CD4-positive, alpha-beta T cell treated with Interferon alpha-2 for 1 hour (primary cell): ENCODE data around the gene IGSF21.

Source experiments
- DNase-seq, 2 donors: peaks; one replicate each; pipeline ENCODE4 v3.0.0-alpha.2; 2020 to 2022

The IGSF21 gene

DNA sequence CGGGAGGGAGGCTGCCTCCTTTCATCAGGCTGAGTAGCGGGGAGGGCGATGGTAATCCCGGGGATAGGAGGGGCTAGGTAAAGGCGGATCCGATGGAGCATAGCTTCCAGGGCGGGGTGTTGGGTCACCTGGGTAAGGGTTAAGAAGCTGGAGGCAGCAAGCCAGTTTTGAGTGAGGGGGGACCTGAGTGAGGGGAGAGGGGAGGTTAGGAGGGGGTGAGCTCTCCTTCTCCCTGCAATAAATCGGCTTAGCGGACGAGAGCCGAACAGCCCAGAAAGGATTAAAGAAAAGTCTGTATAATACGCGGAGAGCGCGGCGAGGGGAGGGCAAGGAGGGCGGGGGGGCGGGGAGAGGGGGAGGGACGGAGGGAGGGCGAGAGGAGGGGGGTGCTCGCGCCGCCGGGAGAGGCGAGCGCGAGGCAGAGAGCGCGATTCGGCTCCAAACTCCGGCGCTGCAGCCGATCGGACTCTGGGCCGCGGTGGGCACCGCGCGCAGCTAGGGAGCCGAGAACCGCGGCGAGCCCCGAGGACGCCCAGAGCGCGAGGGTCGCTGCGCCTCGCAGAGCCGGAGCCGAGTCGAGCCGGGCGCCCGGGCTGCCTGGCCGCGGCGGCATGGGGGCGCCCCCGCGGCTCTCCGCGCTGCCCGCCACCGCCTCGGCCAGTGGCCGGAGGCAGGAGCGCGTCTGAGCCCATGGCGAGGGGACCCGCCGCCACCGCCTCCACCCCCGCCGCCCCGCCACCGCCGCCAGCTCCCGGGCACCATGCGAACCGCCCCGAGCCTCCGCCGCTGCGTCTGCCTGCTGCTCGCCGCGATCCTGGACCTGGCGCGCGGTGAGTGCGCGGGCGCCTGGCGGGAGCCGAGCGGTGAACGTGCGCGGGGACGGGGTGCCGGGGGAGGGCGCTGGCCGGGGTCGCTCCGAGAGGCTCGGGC lies at the start of gene IGSF21:
TSS of gene IGSF21 (plus strand) at position 430 of the 930 bp plus-strand sequence. CDS start at position 761, 331 bp downstream.
- no peak for DNase-seq

DNA sequence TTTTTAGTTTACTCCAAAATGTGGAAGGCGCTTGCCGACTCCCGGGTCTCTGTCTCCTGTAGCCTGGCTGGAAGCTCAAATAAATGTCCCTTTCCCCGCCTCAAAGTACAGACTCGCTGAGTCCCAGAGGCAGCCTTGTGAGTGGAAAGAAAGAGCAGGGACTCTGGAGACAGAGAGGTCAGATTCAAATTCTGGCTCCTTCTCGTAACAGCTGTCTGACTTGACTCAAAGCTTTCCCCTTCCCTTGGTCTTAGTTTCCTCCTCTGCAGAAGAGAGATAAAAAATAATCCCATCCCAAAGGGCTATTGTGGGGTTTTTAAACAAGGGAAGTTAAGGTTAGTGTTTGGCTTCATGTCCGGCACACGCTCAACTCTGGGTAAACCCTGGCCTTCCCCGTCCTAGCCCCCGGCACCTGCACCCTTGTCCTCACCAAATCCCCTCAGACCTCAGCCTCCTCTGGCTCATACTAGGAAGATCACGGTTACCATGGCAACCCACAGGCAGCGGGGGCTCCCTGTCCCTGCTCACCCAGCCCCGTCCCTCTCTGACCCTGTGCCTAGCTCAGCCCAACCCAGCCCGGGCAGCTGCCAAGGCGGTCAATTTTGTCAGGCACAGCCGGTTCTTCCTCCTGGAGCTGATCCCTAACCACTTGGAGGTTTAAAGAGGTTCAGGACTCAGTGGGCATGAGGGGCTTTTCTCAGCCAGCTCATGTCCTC lies 49.2 kb upstream of the IGSF21 start:
- DNase-seq: no peak

DNA sequence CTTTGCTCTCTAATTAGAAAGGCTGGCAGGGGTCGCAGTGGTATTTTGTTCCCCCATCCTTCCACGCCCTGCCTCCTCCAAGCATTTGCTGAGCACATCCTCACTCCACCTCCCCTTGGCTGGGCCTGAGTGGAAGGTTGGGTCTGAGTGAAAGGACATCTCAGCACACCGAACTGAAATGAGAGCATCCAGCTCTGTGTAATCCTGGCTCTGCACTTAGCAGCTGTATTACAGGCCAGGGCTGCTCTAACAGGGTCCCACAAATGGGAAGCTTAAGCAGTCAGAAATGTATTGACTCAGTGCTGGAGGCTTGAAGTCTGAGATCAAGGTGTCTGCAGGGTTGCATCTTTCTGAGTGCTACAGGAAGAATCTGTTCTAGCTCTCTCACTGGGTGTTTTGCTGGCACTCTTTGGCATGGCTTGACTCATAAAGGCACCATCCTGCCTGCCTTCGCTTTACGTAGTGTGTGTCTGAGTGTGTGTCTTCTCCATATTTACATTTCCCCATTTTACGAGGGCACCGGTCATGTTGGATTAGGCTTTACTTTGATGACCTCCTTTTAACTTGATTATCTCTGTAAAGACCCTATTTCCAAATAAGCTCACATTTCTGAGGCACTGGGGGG lies 48.5 kb upstream of the IGSF21 start:
- DNase-seq: no peak

- DNase-seq: no peak
Observed at GRCh38 chr1:18060366-18060765, 47.2 kb upstream of the IGSF21 start.

GRCh38 chr1:18062185-18062584 lies 45.4 kb upstream of the IGSF21 start:
- no peak for DNase-seq

DNA sequence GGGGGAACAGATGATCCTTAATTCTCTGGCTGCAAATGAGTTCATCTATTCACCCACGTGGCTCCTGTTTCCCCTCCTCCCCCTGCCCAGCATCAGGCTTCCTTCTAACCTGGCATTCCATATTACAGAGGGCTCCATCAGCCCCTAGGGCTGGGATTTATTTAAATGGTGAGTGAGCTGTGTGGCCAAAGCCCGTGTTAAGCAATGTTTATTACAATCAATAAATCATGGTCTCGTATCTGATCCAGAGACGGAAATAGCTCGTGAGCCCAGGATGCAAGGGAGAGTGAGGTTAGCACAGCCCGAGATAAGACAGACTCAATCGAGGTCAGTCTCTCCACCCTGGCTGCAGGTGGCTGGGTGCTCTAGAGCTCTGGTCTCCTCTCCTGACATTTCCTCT lies 43.1 kb upstream of the IGSF21 start:
- no peak for DNase-seq

DNA sequence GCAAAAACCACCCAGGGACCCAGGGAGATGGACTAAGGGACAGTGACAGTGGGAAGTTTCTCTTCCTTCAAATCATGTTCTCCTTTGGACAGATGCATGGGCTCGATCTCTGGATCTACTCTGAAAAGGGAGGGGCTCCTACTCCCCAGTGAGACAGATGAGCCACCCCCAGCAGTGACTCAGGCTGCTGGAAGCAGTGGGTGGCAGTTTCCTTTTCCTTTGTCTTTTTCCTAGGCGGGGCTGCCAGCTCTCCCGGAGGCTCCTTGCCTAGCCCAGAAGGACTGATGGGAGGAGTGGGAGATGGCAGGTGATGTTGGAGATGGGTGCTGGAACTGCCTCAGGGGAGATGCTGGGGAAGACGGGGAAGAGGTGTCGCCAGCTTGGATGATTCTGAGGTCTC lies 41.0 kb upstream of the IGSF21 start:
- no peak for DNase-seq

DNA sequence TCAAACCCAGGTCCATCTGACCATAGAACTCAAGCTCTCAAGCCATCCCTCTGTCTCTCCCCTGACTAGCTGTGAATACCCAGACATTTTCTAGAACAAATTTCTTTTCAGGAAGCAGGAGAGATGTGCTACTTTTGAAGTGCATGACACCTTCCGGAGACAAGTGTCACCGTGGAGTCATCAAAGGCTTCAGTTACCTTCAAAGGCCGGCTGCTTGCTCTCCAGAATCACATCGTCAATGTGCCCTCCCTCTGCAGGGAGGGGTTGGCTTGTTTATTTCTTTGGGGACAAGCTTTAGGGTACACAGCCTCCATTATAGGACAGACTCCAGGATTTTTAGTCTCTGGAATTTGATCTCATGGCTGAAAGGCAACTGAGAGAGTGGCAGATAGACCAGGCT lies 37.7 kb upstream of the IGSF21 start:
- peak in 1 of 2 donors; percentile 28 for DNase-seq

DNA sequence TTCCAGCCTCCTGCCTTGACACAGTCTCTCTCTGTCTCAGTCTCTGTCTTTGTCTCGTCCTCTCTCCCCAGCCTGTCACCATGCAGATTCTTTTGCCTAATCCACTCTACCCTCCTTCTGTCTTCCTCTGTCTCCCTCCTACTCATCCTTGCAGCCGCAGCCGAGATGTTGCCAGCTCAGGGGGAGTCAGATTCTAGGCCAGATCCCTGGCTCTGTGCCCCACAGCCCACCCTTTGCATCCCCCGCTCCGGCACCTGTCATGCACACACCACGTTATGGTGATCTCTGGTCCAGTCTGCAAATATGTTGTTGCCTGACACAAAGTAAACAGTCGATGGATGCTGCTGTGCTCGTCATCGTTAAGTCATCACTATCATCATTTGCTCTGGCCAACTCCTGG lies 35.5 kb upstream of the IGSF21 start:
- DNase-seq: no peak

DNA sequence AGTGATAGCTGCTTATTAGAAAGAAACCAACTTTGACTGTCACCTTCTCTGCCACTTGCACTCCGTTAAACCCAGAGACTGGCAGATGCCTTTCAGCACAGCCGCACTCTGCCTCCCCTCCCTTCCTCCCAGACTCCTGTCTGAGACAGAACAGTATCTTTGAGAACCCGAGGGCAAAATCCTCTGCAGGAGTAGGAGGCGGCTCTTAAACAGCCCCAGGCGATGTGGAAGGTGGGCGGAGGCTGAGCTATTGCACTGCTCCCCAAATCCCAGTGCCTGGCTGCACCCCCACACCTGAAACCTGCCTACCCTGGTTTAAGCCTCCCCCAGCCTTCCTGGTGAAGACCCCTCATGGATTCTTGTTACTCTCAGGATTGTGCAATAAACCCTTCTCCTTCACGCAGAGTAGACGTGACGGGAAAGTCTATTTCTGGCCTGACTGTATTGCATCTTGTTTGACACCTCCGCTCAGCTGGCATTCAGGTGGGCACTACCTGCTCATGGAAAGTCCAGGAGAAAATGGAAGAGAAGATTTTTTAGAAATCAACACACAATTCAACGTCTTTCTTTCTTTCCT lies 34.4 kb upstream of the IGSF21 start:
- DNase-seq: no peak

GRCh38 chr1:18077657-18078215 lies 29.9 kb upstream of the IGSF21 start:
- DNase-seq: no peak

DNA sequence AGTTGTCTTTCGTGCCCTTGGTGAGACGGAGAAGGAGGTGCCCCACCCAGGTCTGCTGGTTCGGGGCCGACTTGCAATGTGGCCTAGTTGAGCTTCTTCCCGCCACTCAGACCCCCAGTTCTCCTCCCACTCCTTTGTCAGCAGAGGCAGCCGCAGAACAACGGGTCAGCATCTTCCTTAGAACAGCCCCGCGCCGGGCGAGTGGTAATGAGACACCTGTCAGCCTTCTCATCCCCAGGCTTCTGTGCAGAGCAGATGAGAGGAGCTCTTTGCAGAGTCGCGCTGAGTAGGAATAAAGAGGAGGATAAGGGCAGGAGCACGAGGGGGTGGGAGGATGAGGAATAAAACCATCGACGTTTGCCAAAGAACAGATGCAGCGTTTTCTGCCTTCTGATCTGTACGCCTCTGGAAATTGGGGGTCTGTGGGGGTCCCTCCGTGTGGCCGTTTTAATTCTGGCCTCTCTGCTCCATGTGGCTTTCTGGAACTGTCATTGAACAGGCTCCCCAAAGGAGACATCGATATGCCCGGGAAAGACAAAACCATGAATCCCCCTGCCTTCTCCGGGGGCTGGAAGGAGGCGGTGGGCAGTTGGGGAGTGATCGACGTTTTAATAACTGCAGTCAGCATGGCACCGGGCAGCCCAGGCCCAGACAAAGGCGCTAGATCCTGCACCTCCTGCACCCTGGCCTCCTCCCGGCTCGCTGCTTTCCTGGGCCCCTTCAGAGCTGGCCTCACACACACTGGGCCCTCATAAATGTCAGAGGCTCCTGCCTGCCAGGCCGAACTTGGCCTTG lies 27.5 kb upstream of the IGSF21 start:
- DNase-seq: no peak

GRCh38 chr1:18085387-18086074 lies 22.1 kb upstream of the IGSF21 start:
- DNase-seq: no peak

GRCh38 chr1:18088077-18088594 lies 19.5 kb upstream of the IGSF21 start:
- no peak for DNase-seq

- no peak for DNase-seq
Observed at GRCh38 chr1:18089488-18089887, 18.1 kb upstream of the IGSF21 start.

DNA sequence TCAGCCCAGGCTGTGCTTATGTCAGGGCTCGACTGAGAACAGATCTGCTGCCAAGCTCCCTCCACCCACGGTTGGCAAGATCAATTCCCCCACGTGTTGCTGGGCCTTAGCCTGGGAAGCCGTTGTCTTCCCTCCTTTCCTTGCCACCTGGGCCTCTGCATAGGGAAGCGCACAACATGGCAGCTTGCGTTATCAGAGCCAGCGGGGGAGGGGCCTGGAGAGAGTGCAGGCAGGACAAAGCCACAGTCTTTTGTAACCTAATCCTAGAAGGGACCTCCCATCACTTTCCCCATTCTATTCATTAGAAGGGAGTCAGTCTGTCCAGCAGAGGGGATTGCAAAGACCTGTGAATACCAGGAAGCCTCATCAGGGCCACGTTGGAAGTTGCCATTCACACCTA lies 17.0 kb upstream of the IGSF21 start:
- DNase-seq: no peak

GRCh38 chr1:18091660-18092446 lies 15.7 kb upstream of the IGSF21 start:
- no peak for DNase-seq

DNA sequence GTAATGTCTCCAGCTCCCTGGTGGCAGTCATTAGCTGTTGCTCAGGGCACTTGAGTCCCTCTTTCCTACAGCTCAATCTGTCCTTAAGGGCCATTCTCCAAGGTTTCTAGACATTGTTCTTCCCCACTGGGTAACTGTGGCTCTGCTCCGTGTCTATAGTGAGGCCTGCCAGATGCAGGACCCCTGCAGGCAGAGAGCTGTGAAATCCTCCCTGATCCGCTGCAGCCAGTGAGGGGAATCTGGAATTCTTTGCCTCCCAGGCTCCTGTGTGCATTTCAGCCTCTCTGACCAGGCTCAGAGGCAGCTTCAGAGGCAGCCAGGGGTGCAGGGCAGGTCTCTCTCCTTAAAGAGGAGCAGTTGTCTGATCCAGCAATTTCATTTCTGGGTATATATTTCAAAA lies 14.4 kb upstream of the IGSF21 start:
- DNase-seq: no peak

DNA sequence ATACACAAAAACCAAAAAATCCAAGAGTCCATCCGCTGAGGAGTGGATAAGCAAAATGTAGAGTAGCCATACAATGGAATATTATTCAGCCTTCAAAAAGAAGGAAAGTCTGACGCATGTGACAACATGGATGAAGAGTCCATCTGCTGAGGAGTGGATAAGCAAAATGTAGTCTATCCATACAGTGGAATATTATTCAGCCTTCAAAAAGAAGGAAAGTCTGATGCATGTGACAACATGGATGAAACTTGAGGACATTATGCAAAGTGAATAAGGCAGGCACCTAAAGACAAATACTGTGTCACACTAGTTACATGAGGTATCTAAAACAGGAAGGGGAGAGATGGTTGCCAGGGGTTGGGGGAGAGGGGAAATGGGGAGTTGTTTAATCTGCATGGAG lies 14.0 kb upstream of the IGSF21 start:
- DNase-seq: no peak

DNA sequence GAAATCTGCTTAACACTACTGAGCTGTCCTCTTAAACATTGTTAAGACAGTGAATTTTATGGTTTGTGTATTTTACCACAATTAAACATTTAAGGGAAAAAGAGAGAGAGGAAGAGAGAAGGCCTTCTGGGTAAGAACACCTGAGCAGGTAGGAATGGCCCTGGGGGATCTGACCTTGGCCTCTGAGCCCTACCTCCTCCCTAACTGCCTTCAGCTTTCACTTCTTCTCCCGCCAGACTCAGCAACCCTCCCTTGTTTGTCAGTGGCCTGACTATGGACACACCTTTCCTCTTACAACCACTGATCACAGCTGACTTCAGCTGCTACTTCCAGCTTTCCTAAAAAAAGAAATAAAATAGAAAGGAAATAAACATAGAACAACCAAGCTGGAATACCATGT lies 13.5 kb upstream of the IGSF21 start:
- DNase-seq: no peak
